Central memory CD8-positive, alpha-beta T cell (primary cell): ENCODE data around the gene FAM228B.
"Not testable (repeated sequence)": the region's sequence is repeated elsewhere in the genome, so short reads cannot be mapped to it uniquely, and the experiment has no call there.

ENCODE experiments used
- ATAC-seq: fragments of 150-1000 bp; cut with Tn5 transposase; replicated peaks from 2 replicates; pipeline ENCODE4 v1.10.0; 2022; ENCODE audit warnings: mild to moderate bottlenecking, moderate FRiP score, moderate number of reproducible peaks; ENCODE audit not compliant: poor library complexity, severe bottlenecking; ENCODE audit errors: extremely low read depth
- DNase-seq, 2 donors: peaks; one replicate each; pipeline ENCODE4 v3.0.0; 2021; ENCODE audit warnings: low spot score in 2 of 2
- H3K27ac Mint-ChIP-seq: one replicate; pipeline ENCODE4 v1.8.0; 2022; ENCODE audit warnings: low read depth, mild to moderate bottlenecking, moderate library complexity, mixed read lengths
- H3K27me3 Mint-ChIP-seq: one replicate; pipeline ENCODE4 v1.8.0; 2022; ENCODE audit warnings: mixed read lengths
- H3K36me3 Mint-ChIP-seq: one replicate; pipeline ENCODE4 v1.8.0; 2022; ENCODE audit warnings: mild to moderate bottlenecking, moderate library complexity, mixed read lengths; ENCODE audit not compliant: insufficient read depth
- H3K4me1 Mint-ChIP-seq: one replicate; pipeline ENCODE4 v1.8.0; 2022; ENCODE audit warnings: mixed read lengths
- H3K4me3 Mint-ChIP-seq: one replicate; pipeline ENCODE4 v1.8.0; 2022; ENCODE audit warnings: mild to moderate bottlenecking, moderate library complexity, mixed read lengths
- H3K9me3 Mint-ChIP-seq: one replicate; pipeline ENCODE4 v1.8.0; 2022; ENCODE audit warnings: mixed read lengths

Gene FAM228B

GRCh38 chr2:24084386-24085199 lies 38.7 kb upstream of the FAM228B start, which contains the start of gene TP53I3:
TSS of gene TP53I3 (minus strand) at chr2:24084834. CDS start at chr2:24084326, 508 bp downstream.
- Mint-ChIP-seq H3K9me3 (no peaks in the 10 kb centered on the region), H3K27me3 (no peaks in the 10 kb centered on the region), H3K4me3 (peak within 1 kb of the TSS; percentile 81), H3K27ac (peak within 1 kb of the TSS; percentile 19), H3K4me1 (peaks cover 16% of the 10 kb centered on the region), H3K36me3 (peaks cover 10% of the 10 kb centered on the region)
- peak; percentile 96 for ATAC-seq
- DNase-seq: peak; percentile 68 to 86

GRCh38 chr2:24085200-24085489 lies 38.1 kb upstream of the FAM228B start:
- no peaks in the 10 kb centered on the region for H3K27me3 Mint-ChIP-seq
- peak overlapping the region; percentile 81 for H3K4me3 Mint-ChIP-seq
- no peaks in the 10 kb centered on the region for H3K9me3 Mint-ChIP-seq
- no peak overlapping the region for H3K27ac Mint-ChIP-seq
- ATAC-seq: no peak
- H3K36me3 Mint-ChIP-seq: peaks cover 10% of the 10 kb centered on the region
- H3K4me1 Mint-ChIP-seq: peaks cover 16% of the 10 kb centered on the region
- no peak for DNase-seq

GRCh38 chr2:24086241-24086640 lies 37.0 kb upstream of the FAM228B start:
- DNase-seq (no peak), ATAC-seq (no peak)
- Mint-ChIP-seq H3K4me3 (no peak overlapping the region), H3K27ac (no peak overlapping the region), H3K27me3 (no peaks in the 10 kb centered on the region), H3K4me1 (peaks cover 16% of the 10 kb centered on the region), H3K36me3 (peaks cover 10% of the 10 kb centered on the region), H3K9me3 (no peaks in the 10 kb centered on the region)

- H3K4me1 Mint-ChIP-seq: peaks cover 16% of the 10 kb centered on the region
- ATAC-seq (no peak), DNase-seq (no peak)
- no peak overlapping the region for H3K4me3 Mint-ChIP-seq
- H3K9me3 Mint-ChIP-seq: no peaks in the 10 kb centered on the region
- H3K27ac Mint-ChIP-seq: no peak overlapping the region
- peaks cover 6% of the 10 kb centered on the region for H3K36me3 Mint-ChIP-seq
- no peaks in the 10 kb centered on the region for H3K27me3 Mint-ChIP-seq
These were observed 36.2 kb upstream of the FAM228B start for GRCh38 chr2:24087032-24087431.

GRCh38 chr2:24088821-24089359 lies 34.4 kb upstream of the FAM228B start:
- Mint-ChIP-seq H3K4me3 (no peak overlapping the region), H3K27ac (no peak overlapping the region), H3K36me3 (peaks cover 5% of the 10 kb centered on the region), H3K27me3 (no peaks in the 10 kb centered on the region), H3K9me3 (no peaks in the 10 kb centered on the region), H3K4me1 (peaks cover 13% of the 10 kb centered on the region)
- ATAC-seq (no peak), DNase-seq (no peak)

GRCh38 chr2:24093270-24093669 lies 30.0 kb upstream of the FAM228B start:
- not testable (repeated sequence) for H3K9me3 Mint-ChIP-seq, H3K4me3 Mint-ChIP-seq, H3K4me1 Mint-ChIP-seq, H3K27ac Mint-ChIP-seq, H3K36me3 Mint-ChIP-seq, DNase-seq, H3K27me3 Mint-ChIP-seq, ATAC-seq

- not testable (repeated sequence) for H3K4me3 Mint-ChIP-seq, H3K4me1 Mint-ChIP-seq, H3K27ac Mint-ChIP-seq, H3K36me3 Mint-ChIP-seq, DNase-seq, H3K27me3 Mint-ChIP-seq, ATAC-seq
- H3K9me3 Mint-ChIP-seq: peaks cover 10% of the 10 kb centered on the region
These were observed 28.0 kb upstream of the FAM228B start for GRCh38 chr2:24095171-24095677.

- not testable (repeated sequence) for H3K27ac Mint-ChIP-seq, H3K4me1 Mint-ChIP-seq, H3K27me3 Mint-ChIP-seq, H3K36me3 Mint-ChIP-seq, DNase-seq, ATAC-seq, H3K4me3 Mint-ChIP-seq
- H3K9me3 Mint-ChIP-seq: peaks cover 12% of the 10 kb centered on the region
These were observed 22.5 kb upstream of the FAM228B start for GRCh38 chr2:24100732-24101131.

- H3K27ac Mint-ChIP-seq: no peak overlapping the region
These were observed 21.3 kb upstream of the FAM228B start for GRCh38 chr2:24101992-24102391.

GRCh38 chr2:24102677-24103076 lies 20.6 kb upstream of the FAM228B start:
- Mint-ChIP-seq H3K36me3 (no peaks in the 10 kb centered on the region), H3K4me1 (no peaks in the 10 kb centered on the region)
- ATAC-seq: no peak

More at GRCh38 chr2:24101992-24102391, 21.3 kb upstream of the FAM228B start:
- H3K36me3 Mint-ChIP-seq: peaks cover 1% of the 10 kb centered on the region
- no peaks in the 10 kb centered on the region for H3K4me1 Mint-ChIP-seq
- H3K27me3 Mint-ChIP-seq: no peaks in the 10 kb centered on the region
- DNase-seq: no peak
- H3K9me3 Mint-ChIP-seq: peaks cover 12% of the 10 kb centered on the region
- no peak for ATAC-seq
- no peak overlapping the region for H3K4me3 Mint-ChIP-seq

GRCh38 chr2:24104110-24104650 lies 19.1 kb upstream of the FAM228B start:
- Mint-ChIP-seq H3K27ac (no peak overlapping the region), H3K36me3 (no peaks in the 10 kb centered on the region), H3K4me1 (no peaks in the 10 kb centered on the region), H3K4me3 (no peak overlapping the region), H3K9me3 (peaks cover 17% of the 10 kb centered on the region), H3K27me3 (no peaks in the 10 kb centered on the region)
- DNase-seq: no peak
- ATAC-seq: no peak

More at GRCh38 chr2:24102677-24103076, 20.6 kb upstream of the FAM228B start:
- Mint-ChIP-seq H3K9me3 (peaks cover 19% of the 10 kb centered on the region), H3K4me3 (no peak overlapping the region), H3K27ac (no peak overlapping the region), H3K27me3 (no peaks in the 10 kb centered on the region)
- DNase-seq: no peak

- ATAC-seq (no peak), DNase-seq (no peak)
- Mint-ChIP-seq H3K27me3 (no peaks in the 10 kb centered on the region), H3K27ac (no peak overlapping the region), H3K4me3 (no peak overlapping the region), H3K36me3 (no peaks in the 10 kb centered on the region), H3K4me1 (no peaks in the 10 kb centered on the region), H3K9me3 (peaks cover 15% of the 10 kb centered on the region)
These were observed 18.4 kb upstream of the FAM228B start for GRCh38 chr2:24104906-24105305.

GRCh38 chr2:24105816-24106215 lies 17.5 kb upstream of the FAM228B start:
- Mint-ChIP-seq H3K27ac (no peak overlapping the region), H3K4me3 (no peak overlapping the region), H3K9me3 (peaks cover 10% of the 10 kb centered on the region), H3K36me3 (no peaks in the 10 kb centered on the region), H3K4me1 (no peaks in the 10 kb centered on the region), H3K27me3 (no peaks in the 10 kb centered on the region)
- no peak for DNase-seq
- no peak for ATAC-seq
